Bronchial epithelial cell (primary cell): ENCODE measurements around the gene CRACDL. TPM values are rescaled to one million over a fixed set of nuclear protein-coding genes. Genes with fewer than 3 reads are reported as not detected.

Source experiments
- DNase-seq: peaks from one replicate; pipeline ENCODE4 v3.0.0-alpha.2; 2010; ENCODE audit warnings: low read depth
- FAIRE-seq: peaks from 2 replicates; lab custom pipeline; 2011; peaks lifted over from hg19 to GRCh38; lab: Jason Lieb, UNC
- H3K27me3 ChIP-seq: 2 replicates; pipeline ENCODE4 v1.5.1; 2011; ENCODE audit warnings: low read length; ENCODE audit not compliant: control insufficient read depth, insufficient read depth
- H3K36me3 ChIP-seq: 2 replicates; pipeline ENCODE4 v1.5.1; 2011; ENCODE audit warnings: low read length; ENCODE audit not compliant: control insufficient read depth, insufficient read depth
- H3K4me3 ChIP-seq: 2 replicates; pipeline ENCODE4 v1.5.1; 2011; ENCODE audit warnings: mild to moderate bottlenecking, low read depth, low read length, control low read depth
- total RNA-seq: library from RNA; depleted of rRNA; stranded (reverse); fragments of >200 nt; gene quantifications from 2 replicates; pipeline ENCODE4 v1.2.1, GENCODE V29; 2014
- TF ChIP-seq, protein P1 (sequence below): IDR thresholded peaks from 2 replicates; pipeline ENCODE4 v1.5.1; 2011; ENCODE audit warnings: mild to moderate bottlenecking, moderate library complexity, low read length, control low read depth, inconsistent platforms; ENCODE audit not compliant: insufficient read depth, severe bottlenecking

CRACDL gene
- total RNA-seq, 1 donor from 2014 or later = 0.26 TPM

DNA sequence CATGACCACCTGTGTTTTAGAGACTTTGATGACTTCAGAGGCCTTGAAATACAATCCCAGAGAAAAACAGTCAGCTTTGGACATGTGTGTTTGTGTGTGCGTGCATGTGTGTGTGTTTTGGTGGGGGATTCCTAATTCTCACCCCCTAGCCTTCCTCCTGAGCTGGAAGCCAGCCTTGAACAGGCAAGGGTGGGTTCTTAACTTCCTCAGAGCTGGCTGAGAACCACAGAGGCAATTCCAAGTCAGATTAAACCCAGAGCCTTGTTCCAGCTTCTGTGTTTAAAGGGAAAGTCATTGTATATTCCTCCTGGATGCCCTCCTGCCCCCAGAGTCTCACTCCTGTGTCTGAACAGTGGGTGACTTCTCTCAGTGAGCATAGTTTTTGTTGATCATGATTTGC is 159.9 kb downstream of the CRACDL start:
- no peaks in the 10 kb centered on the region for H3K36me3 ChIP-seq
- FAIRE-seq = no peak
- TF ChIP-seq, protein P1, sequence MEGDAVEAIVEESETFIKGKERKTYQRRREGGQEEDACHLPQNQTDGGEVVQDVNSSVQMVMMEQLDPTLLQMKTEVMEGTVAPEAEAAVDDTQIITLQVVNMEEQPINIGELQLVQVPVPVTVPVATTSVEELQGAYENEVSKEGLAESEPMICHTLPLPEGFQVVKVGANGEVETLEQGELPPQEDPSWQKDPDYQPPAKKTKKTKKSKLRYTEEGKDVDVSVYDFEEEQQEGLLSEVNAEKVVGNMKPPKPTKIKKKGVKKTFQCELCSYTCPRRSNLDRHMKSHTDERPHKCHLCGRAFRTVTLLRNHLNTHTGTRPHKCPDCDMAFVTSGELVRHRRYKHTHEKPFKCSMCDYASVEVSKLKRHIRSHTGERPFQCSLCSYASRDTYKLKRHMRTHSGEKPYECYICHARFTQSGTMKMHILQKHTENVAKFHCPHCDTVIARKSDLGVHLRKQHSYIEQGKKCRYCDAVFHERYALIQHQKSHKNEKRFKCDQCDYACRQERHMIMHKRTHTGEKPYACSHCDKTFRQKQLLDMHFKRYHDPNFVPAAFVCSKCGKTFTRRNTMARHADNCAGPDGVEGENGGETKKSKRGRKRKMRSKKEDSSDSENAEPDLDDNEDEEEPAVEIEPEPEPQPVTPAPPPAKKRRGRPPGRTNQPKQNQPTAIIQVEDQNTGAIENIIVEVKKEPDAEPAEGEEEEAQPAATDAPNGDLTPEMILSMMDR = no peak

DNA sequence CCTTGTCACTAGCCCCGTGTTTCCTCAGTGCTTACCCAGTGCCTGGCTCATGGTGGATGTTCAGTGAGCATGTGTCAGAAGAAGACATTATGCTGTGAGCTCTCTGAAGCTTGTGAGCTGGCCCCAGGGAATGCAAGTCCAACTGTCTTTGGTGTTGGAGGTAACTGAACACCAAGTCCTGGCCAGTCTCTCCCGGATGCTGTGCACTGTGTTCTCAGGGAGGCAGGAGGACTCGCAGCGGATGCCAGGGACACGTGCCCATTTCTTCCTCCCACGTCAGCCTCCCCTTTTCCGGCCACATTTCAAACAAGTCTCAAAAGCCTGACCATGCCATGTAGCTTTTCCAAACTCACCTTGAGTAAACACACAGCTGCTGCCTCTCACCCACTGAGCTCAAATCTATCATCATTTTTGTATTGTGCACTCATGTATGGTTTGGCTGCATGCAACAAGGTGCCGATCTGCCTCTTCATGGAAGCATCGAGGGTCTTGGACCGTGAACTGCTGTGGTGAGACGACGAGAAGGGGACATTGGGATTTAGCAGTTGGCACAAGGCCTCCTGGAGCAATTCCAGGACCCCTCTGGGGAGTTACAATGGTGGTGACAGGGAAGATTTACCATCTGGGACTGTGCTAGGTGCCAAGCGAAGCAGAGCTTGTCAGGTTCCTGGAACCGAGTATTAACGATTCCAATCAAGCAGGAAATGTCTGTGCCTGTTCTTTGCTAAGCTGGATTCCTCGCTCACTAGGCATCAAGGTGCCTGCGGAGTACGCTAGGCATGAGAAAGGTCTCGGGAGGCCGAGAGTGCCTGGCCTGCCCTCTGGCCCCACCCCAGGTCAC is 160.7 kb downstream of the CRACDL start:
- H3K4me3 ChIP-seq = no peak overlapping the region

More for the DNA sequence above, 159.9 kb downstream of the CRACDL start:
- no peaks in the 10 kb centered on the region for H3K27me3 ChIP-seq
- DNase-seq = no peak
- H3K4me3 ChIP-seq = no peak overlapping the region

DNA sequence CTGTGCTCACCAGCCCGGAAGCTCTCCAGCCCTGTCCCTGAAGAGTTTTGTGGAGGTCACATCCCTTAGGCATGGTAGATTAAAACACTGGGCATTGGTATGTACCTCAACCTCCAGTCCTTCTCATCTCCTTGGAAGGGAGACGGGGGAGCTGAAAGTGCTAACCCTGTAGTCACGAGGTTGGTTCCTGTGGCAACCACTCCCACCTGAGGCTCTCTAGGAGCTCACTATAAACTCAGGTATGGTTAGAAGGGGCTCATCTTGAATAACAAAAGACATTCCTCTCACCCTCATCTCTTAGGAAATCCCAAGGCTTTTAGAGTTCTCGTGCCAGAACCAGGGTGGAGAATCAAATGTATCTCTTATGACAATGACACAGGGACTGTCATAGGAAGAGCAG is 162.1 kb downstream of the CRACDL start:
- FAIRE-seq (no peak), DNase-seq (no peak)
- TF ChIP-seq, protein P1 = no peak
- Histone ChIP-seq H3K4me3 (no peak overlapping the region), H3K36me3 (no peaks in the 10 kb centered on the region), H3K27me3 (no peaks in the 10 kb centered on the region)

More for the DNA sequence above, 160.7 kb downstream of the CRACDL start:
- DNase-seq = peak; percentile 33
- TF ChIP-seq, protein P1 = no peak
- H3K27me3 ChIP-seq = no peaks in the 10 kb centered on the region
- no peaks in the 10 kb centered on the region for H3K36me3 ChIP-seq
- no peak for FAIRE-seq

DNA sequence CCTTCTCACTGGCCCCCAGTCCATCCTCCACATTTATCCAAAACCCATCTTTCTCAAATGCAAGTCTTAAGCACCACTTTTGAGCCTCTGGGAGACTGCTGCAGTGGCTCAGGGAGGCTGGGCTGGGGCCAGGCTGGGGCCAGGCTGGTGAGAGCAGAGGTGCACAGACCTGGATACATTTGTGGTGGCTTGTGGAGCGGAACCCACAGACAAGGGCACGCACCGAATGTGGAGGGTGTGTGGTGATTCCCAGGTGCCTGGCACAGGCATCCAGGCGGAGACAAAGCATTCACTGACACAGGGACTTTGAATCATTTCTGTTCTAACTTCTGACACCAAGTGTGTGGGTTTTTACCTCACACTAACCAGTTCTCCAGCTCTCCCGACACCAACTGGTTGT is 162.9 kb downstream of the CRACDL start:
- TF ChIP-seq, protein P1 = no peak
- H3K27me3 ChIP-seq = no peaks in the 10 kb centered on the region
- DNase-seq (no peak), FAIRE-seq (no peak)
- no peak overlapping the region for H3K4me3 ChIP-seq
- no peaks in the 10 kb centered on the region for H3K36me3 ChIP-seq

DNA sequence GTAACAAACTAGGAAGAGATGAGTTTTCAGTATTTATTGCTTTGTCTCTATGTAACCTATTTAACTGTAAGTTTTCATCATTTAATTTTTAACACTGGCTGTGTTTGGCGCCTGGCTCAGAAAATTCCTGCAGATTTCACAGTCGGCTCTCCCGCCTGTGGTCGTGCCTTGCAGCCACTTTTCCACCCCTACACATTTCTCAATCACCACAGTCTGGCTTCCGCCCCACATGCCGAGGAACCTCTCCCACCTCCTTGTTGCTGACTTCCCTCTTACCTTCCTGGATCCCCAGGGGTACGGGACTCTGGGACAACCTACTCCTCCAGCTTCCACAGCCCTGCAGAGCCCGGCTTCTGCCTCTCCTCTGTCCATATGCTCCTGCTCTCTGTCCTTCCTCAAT is 163.5 kb downstream of the CRACDL start:
- Histone ChIP-seq H3K36me3 (no peaks in the 10 kb centered on the region), H3K4me3 (no peak overlapping the region), H3K27me3 (no peaks in the 10 kb centered on the region)
- FAIRE-seq (no peak), DNase-seq (no peak)
- TF ChIP-seq, protein P1 = no peak
